CD1c-positive myeloid dendritic cell (primary cell): Measurements from ENCODE around the gene ABCB9.
"Not testable (repeated sequence)": the region's sequence is repeated elsewhere in the genome, so short reads cannot be mapped to it uniquely, and the experiment has no call there.

Source experiments
- DNase-seq: peaks from one replicate; pipeline ENCODE4 v3.0.0-alpha.2; 2016; ENCODE audit errors: extremely low spot score

The ABCB9 gene

DNA sequence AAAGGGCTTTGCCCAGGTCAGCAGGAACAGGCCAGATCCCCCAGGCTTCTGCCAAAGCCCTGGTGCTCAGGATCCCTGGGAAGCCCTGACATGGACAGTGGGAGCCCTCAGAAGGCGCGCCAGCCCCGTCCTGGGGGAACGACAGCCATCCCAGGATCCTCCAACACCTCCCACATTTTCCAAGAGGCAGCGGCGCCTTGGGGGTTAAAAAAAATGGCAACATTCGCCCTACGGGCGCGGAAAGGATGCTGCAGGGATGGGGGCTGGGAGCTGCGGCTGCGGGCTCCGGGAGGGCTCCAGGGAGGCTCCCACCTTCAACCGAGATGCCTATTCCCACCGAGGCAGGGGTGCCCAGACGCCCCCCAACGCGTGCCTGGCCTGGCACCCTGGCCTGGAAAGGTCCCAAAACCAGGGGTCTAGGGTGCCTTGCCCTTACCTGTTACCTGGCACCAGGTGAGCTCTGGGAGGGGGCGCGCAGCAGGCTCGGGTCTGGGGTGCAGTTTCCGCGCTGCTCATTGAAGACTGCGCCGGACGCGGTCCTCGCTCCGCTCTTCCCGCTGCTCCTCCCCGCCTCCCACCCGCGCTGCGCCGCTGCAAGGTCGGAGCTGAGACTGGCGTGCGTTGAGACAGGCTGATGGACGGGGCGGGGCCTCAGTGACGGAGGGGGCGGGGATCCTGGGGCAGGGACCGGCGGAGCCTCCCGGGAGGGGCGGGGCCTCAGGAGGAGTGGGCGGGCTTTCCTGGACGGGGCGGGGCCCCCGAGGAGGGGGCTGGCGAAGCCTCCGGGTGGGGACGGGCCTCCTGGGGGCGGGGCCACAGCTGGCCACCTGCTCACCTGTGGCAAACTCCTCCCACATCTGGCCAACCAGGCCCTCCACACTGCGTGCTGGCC, at the start of gene ABCB9:
ABCB9 (minus strand) TSS at position 613 of the 892 bp plus-strand sequence. CDS start 6,228 bp downstream, outside the sequence.
- DNase-seq = peak; percentile 96

DNA sequence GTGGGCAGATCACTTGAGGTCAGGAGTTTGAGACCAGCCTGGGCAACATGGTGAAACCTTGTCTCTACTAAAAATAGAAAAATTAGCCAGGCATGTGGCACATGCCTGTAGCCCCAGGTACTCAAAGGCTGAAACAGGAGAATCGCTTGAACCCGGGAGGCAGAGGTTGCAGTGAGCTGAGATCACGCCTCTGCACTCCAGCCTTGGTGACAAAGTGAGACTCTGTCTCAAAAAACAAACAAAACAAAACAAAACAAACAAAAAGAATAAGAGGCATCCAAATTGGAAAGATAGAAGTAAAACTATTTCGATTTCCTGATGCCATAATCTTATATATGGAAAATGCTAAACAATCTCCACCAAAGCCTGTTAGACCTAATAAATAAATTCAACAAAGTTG, 48.2 kb upstream of the ABCB9 start:
- DNase-seq = not testable (repeated sequence)

DNA sequence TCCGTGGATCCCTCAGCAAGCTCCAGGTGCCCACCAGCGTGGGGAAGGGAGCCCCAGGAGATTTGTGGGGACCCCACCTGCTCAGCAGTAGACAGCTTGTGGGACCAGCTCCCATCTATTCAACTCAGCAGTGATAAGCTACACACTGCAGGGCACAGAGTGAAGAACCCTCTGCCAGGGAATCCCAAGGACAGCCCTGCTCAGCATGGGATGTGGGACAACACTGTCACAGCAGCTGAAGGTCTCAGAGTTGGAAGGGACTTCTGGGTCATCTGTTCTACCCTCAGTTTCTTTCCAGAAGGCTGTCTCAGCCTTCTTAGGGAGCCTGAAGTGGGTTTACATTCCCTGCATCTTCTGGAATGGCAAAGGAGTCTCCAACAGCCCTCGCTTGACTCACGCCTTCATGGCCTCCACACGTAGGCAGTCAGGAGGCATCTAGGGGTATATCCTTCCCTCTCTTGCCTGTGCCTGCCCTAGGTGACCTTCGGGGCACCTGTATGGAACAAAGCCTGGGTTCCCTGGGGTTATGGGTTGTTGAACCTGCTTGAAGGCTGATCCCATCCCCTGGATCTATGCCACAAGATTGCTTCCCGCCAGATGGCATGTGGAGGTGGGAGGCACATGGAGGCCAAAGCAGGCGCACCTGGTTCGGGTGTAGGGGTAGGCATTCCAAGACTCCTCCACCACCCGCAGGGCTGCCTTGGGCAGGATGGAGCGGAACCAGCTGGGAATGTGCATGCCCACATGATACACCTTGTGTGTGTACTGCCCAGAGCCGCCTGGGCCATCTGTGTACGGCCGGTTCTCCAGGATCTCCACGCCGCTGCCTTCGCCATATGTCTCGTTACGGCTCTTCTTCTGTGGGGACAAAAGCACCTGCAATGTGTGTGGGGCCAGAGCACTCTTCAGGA, 47.2 kb upstream of the ABCB9 start:
- no peak for DNase-seq

DNA sequence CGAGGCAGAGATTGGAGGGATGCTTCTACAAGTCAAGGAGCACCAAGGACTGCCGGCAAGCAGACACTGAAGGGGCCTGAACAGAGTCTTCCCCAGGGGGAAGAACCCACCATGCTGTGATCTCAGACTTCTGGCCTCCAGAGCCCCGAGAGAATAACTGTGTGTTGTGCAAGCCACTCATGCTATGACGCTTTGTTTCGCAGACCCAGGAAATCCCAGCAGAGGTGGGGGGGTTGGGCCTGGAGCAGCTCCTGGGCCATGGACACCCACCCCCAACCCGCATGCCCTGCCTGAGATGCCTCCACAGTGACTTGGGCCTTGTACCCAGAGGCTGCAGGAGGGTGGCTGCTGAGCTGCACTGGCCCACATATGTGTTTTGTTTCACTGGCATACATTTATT, 45.4 kb upstream of the ABCB9 start:
- no peak for DNase-seq

DNA sequence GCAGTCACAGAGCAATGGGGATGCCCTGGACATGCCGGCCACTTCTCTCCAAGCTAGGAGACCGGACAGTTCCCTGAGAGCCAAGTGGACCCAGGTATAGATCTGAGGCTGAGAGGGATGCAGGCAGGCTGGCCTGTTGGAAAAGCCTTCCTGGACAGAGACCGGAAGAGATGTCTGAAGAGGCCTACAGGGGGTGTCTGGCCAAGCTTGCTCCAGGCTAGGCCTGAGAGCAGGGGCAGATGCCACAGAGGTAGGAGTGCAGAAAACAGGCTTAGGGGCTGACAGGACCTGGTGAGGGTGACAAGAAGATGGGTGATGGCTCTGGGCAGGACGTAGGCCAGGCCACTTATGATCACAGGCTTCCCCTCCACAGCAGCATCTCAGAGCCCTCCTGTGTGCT, 44.4 kb upstream of the ABCB9 start:
- no peak for DNase-seq

DNA sequence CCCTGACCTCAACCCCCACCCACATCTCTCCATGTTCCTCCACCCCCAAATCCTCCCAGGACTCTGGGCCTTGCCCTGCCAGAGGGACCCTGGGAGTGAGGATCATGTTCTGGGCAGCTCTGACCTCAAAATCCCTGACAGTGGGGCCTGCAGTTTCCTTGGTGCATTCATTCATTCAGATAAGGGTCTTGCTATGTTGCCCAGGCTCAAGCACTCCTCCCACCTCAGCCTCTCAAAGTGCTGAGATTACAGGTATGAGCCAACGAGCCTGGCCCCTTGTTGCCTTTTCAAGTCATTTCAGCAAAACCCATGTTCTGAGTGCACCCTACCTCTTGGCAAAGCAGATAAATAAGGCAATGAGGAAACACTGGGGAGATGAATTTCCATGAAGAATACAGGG, 43.8 kb upstream of the ABCB9 start:
- DNase-seq = no peak

DNA sequence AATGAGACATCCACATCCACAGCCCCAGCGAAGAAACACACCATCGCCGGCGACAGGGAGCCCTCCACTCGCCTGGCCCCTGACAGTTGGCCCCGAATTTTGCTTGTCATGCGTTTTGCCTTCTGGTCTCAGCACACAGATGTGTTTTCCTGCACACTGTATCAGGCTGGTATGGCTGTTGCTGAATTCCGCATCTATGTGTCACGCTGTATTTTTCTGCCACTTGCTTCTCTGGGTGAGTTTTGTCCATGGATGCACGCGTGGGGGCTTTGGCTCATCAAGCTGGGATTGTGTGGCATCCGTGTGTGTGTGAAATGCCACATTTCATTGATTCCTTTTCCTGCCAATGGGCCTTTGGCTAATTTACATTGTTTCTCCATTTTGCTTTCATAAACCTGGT, 40.7 kb upstream of the ABCB9 start:
- no peak for DNase-seq

DNA sequence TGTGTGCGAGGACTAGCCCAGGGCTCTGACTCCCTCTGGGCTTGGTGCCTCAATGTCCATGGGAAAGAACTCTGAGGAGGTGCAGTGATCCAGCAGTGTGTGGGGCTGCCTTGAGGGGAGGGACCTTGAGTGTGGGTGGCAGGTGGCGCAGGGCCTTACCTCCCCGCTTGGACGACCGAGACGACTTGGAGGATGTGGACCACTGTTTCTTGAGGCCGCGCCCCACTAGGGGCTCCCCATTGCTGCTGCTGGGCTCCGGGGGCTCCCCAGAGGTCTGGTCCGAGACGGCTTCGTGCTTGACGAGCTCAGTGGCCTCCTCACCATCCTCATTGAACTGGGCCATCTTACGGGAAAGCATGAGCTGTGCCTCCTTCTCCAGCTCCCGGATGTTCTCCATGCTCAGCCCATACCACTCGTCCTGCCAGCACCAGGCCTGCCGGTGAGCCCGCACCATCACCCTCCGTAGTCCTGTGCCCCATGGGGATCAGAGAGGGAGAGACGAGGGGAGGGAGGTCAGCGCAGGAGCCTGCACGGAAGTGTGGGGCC, 38.9 kb upstream of the ABCB9 start:
- no peak for DNase-seq

DNA sequence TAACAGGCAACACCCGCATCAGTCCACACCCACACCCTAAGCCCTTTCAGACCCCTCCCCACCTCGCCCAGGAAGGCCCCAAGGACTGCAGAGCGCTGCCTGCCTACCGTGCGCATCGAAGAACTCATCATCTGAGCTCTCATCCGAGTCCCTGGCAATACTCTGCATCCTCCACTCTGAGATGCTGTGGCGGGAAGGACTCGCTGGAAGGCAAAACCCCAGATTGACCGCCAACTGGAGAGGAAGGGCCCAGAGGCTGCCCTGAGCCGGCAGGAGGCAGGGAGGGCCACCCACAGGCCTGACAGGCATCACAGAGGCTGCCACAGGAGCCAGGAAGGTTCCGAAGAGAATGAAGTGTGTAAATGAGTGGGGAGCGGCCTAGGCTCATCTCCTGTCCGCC, 38.0 kb upstream of the ABCB9 start:
- no peak for DNase-seq

DNA sequence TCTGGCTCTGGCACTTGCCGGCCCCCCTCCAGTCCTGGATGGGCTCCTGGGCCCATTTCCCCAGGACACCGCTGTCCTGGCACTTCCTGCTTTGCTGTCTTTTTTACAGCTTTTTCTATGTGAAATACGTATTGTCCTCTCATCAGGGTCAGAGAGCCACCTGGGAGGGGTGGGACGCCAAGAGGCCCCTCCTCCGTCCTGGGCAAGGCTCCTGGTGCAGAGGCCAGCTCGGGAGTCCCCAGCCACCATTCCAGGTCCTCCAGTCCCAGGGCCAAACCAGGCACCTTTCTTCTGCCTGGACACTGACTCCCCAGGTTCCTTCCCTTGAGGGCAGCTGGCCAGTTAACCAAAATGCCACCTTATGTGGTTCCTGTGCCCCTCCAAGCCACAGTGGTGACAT, 37.0 kb upstream of the ABCB9 start:
- DNase-seq = no peak

DNA sequence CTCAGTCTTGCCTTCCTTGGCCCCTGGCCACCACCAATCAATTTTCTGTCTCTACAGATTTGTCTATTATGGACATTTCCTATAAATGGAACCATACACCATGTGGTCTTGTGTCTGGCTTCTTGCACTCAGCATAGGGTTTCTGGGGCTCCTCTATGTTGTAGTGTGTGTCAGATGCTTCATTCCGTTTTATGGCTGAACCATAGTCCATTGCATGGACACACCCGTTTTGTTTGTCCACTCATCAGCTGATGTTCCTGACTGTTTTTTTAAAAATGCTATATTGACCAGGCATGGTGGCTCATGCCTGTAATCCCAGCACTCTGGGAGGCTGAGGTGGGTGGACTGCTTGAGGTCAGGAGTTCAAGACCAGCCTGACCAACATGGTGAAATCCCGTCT, 35.2 kb upstream of the ABCB9 start:
- no peak for DNase-seq

DNA sequence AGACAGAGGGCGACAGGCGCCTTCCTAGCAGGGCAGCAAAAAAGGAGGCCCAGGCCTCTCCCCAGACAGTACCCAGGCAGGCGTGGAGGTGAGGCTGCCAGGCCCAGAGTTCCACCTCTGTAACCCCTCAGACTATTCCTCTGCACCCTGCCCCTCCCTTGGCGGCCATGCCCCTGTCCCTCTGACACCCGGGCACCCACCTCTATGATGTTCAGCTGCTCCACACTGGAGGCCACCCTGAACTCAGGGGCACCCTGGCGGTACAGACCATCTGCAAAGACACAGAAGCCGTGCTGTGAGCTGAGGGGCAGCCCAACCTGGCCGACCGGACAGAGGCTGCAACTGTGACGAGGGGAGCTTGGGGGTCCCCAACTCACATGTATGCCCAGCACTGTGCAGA, 34.3 kb upstream of the ABCB9 start:
- DNase-seq = no peak

DNA sequence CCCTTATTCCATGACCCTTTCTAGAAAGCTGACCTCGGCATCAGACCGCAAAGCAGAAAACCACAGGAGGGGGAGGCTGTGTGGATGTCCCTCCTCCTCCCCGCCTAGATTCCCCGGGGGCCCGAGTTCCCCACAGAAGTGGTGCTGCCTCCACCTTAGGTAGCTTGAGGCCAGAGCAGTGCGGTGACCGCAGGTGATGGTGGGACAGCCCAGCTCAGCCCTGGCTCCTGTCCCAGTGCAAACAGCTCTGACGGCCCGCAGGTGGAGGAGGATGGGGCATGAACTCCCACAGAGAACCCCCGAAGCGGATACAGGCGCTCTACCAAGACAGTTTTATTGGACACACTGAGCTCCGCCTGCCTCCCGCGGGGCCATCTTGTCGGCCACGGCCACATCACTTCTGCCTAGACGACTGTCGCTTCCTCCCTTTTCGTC, 33.7 kb upstream of the ABCB9 start:
- no peak for DNase-seq

DNA sequence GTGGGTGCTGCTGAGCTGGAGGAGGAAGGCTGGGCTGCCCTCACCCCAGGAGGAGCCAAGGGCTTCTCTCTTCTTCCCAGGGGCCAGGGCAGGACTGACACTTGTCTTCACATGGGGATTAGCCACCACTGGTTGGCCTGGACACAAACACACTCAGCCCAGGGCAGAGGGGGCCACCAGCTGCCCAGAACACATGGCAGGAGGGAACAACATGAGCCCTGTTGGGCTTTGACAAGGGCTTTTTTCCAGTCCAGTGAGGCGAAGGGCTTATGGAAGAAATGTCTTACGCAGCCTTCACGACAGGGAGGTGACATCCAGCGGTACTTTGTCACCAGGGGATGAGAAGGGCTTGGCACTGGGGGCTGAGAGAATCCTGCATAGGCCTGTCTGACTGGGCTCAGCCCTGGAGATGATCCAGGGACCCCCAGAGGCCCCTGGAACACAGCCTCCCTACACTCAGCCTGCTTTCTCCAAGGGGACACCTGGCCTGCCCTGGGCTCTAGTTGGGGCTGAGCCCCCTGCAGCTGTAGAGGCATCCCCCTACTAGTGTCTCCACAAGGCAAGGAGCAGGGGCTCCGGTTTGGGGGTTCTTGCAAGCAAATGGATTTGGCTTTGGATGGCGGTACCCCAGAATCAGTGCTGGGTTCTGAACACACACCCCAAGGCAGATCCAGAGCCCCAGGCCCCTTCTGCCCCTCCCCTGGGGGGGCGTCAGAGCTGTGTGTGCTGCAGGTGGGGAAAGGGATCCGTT, 33.1 kb upstream of the ABCB9 start:
- DNase-seq = no peak

DNA sequence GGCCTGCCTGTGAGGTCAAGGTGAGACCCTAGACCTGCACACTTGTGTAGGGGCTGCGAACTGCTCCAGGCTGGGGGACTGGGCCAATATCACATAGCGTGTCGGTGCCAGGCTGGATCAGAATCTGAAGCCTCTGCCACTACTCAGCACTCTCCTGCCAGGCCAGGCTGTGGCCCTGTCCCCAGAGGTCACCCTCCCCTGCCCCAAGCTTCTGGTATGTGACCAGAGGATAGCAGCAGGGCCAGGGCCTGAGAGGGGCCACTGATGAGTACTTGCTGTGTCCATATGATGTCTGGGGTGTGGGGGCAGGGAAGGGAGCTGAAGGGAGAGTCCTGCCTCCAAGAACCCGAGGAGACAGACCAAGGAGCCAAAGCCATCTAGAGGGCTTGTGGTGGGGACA, 32.1 kb upstream of the ABCB9 start:
- DNase-seq = no peak

DNA sequence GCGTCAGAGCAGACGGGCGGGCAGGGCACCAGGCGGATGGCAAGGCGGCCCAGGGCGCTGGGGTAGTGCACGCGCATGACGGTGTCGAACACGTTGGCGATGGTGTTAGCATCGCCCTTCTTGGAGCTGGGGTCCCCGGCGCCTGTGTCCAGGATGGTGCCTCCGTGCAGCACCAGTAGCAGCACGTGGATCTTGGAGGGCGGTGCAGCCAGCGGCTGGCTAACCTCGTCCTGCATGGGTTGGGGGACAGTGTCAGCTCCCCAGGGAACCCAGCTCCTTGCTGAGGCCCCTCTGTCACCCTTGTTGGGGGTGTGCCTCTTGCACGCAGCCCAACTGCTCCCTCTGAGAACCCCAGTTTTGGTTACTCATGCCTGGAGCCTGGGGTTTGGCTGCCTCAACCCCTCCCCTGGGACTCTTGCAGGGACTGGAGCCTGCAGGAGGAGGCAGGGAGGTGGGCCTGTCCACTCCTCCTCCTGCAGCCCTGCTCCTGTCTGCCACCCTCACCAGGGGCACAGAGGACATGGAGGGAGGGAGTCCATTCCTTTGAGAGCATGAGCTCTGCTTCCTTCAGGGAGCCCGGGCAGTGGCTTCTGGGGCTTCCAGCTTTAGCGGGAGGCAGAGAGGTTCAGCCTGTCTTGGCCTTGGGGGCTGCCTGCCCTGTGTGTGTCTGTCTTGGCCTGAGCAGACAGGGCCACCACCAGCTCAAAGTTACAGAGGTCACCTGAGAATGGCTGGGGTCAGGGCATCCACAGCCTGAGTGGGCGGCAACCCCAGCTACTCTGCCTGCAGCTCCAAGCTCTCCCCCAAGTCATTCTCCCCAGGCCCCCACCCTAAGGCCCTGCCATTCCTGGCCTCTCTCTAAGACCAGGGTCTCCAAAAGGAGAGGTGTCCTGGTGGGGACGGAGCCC, 31.3 kb upstream of the ABCB9 start:
- no peak for DNase-seq

DNA sequence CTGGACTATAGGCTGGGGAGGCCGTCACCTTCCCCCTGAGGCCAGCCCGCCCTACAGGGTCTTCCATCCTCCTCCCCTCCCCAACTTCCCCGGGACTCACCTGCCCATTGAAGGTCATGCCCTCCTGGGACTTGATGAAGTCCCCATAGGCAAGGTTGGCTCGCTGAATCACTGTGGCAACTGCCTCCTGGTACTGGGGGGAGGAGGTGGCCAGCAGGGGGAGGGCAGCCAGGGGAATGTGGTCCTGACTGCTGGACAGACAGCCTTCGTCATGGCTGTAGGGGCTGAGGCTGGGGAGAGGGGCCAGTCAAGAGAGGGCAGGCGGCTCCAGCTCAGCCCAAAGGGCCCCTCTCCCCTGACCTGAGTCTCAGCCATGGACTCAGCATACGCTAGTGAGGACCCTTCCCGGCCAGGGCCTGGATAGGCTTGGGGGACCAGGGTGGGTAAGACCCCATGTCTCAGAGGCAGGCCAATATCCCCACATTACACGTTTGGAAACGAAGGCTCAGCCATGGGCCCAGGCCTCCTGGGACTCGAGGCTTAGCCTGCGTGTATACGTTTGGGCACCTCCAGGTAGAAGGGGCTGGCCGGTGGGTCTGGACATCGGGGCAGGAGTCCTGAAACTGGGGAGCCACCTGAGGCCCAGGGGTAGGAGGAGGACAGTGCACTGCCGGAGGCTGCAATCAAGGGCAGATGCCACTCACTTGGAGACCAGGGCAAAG, 30.5 kb upstream of the ABCB9 start:
- DNase-seq = no peak

DNA sequence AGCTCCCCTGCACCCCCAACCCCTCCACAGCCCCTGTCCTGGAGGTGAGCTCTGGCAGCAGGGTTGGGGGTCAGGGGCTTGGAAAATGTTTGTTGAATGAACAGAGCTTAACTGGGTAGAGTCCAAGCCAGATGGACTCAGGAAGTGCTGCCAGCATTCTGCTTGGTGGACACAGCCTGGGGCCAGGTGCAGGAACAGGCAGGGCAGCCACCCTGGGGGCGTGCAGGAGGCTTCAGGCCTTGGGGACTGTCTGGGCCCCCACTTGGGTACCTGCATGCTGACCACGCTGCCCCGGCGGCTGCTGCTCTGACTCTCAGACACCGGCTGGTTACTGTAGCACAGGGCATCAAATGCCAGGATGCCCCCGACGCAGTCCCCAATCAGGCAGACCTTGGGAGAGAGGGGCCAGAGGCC, 29.9 kb upstream of the ABCB9 start:
- no peak for DNase-seq

DNA sequence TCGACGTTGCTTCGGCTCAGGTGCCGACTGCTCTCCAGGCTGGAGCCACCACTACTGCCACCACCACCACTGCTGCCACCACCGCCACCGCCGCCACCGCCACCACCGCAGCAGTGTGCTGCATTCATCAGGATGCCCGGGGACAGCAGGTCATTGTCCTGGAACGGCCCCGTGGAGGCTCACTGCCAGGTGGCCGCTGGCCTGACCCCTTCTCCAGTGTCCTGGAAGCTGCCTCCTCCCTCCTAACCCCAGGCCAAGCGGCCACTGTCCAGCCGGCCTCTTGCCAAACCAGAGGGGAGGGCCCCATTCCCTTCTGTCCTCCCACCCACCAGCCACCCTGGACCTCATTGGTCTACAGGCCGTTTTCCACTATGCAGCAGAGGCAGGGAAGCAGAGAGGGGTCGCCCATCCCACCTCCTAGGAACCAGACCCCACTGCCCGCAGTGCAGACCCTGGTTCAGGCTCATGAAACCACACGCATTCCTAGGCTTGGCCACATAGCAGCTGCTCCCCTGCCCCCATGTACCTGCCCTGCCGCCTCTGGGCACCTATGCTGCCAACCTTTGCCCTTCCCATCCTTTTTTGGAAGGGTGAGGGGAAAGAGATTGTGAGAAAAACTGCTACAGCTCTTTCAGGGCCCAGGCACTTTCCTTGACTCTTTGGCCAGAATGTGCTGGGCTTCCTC, 29.4 kb upstream of the ABCB9 start:
- DNase-seq = no peak
